SHP77 (cell line): Measurements from ENCODE around the gene CERT1.

Experiments
- DNase-seq, 2 experiments: peaks; one replicate each; lab custom pipeline; 2025; lab: John Stamatoyannopoulos, UW

Gene CERT1

DNA sequence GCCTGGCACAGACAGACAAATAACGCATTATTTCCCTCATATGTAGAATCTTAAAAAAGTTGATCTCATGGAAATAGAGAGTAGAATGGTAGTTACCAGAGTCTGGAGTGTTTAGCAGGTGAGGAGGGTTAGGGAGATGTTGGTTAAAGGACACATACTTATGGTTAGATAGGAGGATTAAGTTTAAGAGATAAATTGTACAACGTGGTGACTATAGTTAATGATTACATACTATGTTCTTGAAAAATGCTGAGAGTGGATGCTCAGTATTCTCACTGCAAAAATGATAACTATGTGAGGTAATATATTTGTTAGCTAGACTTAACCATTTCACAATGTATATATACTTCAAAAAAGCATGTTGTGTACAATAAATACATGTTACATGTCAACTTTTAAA, 38.0 kb downstream of the CERT1 start:
- no peak for DNase-seq

DNA sequence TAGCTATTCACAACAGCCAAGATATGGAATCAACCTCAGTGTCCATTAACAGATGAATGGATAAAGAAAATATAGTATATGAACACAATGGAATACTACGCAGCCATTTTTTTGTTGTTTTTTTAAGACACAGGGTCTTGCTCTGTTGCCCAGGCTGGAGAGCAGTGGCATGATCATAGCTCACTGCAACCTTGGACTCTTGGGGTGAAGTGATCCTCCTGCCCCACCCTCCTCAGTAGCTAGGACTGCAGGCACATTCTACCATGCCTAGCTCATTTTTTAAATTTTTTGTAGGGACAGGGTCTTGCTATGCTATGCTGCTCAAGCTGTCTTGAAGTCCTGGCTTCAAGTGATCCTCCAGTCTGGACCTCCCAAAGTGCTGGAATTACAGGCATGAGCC, 38.5 kb downstream of the CERT1 start:
- no peak for DNase-seq

DNA sequence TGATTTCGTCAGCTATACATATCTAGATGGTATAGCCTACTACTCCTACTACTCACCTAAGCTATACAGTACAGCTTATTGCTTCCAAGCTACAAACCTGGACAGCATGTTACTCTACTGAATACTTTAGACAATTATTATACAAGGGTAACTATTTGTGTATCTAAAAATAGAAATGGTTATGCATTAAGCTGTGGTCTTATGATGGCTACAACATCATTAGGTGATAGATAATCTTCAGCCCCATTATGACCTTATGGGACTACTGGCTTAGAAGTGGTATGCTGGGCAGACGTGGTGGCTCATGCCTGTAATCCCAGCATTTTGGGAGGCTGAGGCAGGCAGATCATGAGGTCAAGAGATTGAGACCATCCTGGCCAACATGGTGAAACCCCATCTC, 40.2 kb downstream of the CERT1 start:
- DNase-seq, result no peak

DNA sequence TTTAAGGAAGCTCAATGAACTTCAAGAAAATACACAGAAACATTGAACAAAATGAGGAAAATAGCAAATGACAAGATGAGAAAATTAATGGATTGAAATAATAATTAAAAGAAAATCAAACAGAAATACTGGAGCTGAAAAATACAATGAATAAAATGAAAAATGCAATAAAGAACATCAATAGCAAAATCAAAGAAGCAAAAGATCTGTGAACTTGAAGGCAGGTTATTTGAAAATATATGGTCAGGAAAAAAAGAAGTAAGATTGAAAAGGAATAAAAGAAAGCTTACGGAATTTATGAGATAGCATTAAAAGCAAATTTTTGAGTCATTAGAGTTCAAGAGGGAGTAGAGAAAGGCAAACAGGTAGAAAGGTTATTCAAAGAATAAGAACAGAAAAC, 42.4 kb downstream of the CERT1 start:
- no peak for DNase-seq

DNA sequence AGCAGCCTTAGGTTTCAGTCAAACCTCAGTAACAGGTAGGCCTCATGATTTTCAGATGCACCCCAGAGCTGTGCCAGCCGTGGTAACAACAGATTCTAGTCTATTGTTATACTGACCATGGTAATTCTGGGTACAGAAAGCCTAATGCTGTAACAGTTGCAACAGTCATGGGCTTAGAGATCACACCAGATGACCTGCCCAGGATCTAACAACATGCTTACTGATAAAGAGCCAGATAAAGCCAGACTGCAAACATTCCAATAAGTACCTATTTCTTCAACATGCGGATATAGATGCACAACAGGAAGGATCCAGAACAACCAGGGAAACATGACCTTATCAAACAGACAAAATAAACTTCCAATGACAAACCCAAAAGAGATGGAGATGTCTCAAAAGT, 42.8 kb downstream of the CERT1 start:
- DNase-seq, result no peak

DNA sequence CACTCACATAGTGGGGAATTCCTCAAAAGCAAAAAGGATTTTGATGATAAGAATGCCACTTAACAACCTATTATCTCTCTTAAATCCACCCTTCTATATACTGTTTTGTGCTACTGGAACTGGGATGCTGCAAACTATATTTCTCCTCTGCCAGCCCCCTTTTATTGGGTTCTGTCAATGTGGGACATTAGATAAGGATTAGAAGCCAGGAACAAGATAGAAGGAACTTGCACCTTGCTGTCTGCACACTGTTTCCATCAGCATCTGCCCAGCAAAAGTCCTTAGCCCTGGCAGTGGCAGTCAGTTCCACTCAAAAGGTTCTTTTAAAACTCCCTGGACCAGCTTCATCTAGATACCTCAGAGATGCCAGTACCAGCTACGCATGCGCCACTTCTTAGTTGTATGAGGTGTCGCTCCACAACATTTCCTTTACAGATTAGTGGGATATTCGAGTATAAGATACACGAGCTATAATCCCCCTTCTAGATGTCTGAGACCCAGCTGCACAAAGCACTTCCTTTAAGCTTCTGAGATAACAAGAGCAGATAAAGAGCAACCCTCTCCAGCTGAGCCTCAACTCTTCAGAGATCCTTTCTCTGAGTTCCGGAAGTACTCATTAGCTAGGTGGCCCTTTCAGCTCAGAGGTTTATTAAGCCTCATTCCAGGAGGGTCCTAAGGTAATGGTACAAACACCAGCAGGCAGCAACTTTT, 45.3 kb downstream of the CERT1 start:
- DNase-seq, result no peak

DNA sequence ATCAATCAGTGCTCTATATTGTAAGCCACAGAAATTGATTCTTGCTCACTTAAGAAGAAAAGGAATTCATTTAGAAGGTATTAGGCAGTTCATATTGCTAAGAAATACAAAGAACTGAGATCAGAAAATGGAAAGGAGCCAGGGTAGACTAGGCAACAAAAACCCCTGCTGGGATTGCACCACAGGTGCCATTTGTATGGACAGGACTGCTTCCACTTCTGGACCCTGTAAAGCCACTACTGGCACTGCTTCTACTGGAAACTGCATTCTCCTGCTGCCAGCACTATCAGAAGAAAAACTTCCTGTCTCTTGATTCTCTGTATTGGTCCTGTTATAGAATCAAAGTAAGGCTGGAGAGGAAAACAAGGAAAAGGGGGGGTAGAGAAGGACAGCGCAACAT, 45.9 kb downstream of the CERT1 start:
- DNase-seq, result no peak

DNA sequence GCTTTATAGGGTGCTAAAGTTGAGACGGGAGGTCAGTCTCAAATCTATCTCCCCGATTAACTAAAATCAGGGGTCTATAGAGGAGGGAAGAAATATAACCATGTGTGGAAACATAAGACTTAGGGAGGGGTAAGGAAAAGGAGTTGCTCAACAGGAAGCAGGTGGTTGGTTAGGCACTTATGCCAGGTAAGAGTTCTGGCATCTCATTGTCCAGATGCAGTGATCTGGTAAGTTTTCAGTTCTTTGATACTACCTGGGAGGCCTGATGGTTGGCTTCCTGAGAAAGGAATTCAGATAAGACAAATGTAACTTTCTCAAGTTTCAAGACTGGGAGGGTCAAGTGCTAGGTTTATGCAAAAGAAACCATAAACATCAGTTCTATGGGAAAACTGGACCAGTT, 47.7 kb downstream of the CERT1 start:
- no peak for DNase-seq

DNA sequence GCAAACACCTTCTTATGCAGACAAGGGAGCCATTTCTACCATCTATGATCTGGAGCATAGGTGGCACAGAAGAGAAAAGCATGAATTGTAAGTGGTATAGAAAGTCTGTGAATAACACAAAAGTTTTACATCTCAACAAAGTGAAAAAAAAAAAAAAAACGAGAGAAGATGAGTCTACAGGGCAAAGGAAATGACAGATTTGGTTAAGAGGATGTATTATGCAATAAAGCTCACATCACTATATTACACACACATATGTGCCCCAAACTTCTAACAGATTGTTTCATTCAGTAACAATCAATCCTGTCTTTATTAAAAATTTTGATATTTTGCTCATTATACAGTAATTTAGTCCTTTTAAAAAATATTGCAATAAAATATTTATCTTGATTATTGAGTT, 49.8 kb downstream of the CERT1 start:
- DNase-seq, result no peak

DNA sequence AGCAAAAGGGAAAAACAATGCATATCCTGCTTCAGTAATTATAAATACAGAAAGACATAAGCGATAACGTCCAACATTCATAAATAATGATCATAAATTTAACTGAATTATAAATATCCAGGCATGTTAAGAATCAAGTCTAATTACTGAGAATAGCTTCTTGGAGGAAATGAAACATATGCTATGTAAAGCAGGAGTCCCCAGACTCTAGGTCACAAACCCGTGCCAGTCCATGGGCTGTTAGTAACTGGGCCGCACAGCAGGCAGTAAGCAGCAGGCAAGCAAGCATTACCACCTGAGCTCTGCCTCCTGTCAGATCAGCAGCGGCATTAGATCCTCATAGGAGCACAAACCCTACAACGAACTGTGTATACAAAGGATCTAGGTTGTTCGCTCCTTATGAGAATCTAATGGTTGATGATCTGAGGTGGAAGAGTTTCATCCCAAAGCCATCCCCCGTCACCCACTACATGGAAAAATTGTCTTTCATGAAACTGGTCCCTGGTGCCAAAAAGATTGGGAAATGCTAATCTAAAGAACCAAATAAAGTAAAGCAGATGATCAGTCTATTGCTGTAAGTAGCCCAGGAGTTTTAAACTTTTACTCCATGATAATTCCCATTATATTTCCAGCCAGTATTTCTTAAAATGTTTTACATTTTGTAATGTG, 50.4 kb downstream of the CERT1 start:
- DNase-seq, result no peak

DNA sequence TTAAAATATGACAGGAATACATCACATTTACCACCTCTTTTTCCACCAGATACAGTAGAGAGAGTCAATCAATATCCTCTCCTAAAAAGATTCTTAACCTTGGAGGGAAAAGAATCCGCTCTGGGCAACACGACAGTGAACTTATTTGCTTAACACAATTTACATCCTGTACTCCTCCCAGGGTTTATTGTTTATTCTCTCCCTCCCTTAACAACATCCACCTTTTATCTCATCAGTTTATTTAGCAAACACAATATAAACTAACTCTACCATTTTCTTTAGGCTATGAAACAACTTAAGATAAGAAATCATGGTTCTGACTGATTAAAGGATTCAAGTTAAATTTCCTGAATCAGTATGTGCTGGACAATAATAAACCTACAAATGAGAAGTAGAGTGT, 50.9 kb downstream of the CERT1 start:
- no peak for DNase-seq

DNA sequence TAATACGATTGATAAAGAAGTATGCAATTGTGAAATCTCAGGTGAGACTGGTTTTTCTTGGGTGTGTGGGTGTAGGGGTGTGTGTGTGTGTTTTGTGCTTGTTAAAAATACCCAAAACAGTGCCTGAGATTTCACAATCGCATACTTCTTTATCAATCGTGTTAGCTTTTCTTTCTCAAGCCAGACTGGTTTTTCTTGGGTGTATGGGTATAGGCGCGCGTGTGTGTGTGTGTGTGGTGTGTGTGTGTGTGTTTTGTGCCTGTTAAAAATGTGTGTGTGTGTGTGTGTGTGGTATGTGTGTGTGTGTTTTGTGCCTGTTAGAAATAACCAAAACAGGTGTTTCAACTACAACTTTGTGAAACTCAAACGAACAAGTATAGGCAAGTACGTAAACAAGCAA, 53.7 kb downstream of the CERT1 start:
- no peak for DNase-seq

DNA sequence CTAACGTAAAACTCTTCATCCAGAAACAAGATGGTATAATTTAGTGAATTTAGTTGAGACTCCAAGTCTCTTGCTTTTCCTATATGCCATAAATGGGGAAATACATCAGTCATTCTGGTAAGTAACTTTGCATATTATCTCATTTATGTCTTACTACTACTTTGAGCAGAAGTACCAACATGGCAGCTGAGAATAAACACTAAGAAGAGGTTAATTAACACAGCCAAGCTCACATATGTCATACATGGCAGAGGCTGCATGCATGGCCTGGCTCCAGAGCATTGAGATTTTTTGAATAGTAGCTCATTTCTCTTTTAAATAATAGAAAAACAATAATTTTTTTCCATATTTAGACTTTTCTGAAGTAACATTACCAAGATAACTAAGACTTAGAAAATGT, 54.3 kb downstream of the CERT1 start:
- no peak for DNase-seq

DNA sequence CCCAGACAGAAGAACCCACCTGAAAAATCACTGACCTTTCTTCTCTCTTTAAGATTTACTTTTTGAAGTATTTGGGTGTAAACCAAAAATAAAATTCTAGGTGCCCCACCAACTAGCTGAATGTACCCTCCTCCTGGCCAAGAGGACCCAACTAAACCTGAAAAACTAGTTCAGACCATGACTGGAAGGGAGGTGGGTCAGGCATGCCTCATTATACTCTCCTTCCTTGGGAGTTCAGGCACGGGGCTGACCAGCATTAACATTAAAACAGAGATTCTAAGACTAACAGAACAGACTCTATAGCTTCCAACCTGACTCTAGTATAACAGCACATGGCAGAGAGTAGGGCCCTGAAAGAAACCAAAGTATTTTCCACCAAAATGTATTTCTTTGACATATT, 61.4 kb downstream of the CERT1 start:
- no peak for DNase-seq

DNA sequence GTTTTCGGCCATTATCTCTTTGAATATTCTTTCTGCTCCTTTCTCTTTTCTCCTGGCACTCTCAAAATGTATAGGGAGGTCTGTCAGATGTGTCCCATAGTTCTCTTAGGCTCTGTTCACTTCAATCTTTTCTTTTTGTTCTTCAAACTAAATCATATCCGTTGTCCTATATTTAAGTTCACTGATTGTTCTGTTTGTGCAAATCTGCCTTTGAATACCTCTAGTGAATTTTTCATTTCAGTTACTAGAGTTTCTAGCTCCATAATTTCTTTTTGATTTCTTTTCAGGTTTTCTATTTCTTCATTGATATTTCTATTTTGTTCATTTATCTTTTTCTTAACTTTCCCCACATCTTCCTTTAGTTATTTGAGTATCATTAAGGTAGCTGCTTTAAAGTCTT, 65.4 kb downstream of the CERT1 start:
- DNase-seq, result no peak

DNA sequence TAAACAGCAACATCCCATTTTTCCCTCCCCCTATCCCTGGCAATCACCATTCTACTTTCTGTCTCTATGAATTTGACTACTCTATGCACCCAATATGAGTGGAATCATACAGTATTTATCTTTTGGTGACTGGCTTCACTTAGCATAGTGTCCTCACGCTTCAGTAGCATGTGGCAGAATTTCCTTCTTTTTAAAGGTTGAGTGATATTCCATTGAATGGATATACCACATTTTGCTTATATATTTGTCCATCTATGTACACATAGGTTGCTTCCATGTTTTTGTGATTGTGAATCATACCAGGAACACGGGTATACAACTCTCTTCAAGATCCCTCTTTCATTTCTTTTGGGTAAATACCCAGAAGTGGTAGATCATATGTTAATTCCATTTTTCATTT, 69.9 kb downstream of the CERT1 start:
- no peak for DNase-seq

DNA sequence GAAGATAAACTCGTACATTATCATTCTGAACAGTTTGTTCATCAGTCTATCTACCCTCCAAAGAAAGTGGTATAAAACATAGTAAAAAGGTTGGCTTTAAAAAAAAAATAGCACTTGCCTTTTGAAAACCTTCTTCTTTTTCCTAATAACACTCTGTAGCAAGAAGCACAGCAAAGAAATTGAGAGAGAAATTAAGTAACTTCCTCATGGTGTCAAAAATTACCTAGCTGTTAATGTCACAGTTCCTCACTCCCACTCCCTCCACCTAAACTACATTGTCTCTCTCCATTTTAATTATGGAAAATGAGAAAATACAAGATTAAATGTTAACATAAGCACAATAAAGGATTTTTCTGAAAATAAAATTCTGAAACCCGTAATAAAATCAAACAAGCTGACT, 72.2 kb downstream of the CERT1 start:
- no peak for DNase-seq

DNA sequence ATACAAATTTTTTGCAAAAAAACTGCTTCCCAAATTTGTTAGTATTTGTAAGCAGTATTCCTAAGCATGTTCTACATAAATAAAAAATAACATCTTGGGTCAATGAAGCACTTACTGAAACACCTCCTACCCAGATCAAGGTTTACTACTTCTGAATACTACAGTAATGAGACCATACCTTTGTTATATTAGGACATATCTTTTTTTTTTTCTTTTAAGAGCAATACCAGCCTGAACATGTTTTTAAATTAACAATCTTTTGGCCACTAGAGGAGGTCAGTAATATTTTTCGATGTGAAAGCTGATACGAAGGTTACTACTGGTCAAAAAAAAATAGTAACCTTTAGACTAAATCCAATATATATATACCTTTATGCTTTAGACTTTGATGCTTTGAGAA, 72.7 kb downstream of the CERT1 start:
- DNase-seq, result no peak

DNA sequence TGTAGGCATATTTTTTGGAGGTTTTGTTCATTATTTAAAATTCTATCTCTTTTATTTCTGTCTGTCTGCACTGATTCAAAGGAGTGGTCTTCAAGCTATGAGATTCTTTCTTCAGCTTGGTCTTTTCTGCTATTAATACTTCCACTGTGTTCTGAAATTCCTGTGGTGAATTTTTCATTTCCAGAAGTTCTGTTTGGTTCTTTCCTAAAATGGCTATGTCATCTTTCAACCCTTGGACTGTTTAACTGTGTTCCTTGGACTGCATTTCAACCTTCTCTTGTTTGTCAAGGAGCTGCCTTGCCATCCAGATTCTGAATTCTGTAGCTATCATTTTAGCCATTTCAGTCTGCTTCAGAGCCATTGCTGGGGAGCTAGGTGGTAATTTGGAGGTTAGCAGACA, 76.3 kb downstream of the CERT1 start:
- no peak for DNase-seq

DNA sequence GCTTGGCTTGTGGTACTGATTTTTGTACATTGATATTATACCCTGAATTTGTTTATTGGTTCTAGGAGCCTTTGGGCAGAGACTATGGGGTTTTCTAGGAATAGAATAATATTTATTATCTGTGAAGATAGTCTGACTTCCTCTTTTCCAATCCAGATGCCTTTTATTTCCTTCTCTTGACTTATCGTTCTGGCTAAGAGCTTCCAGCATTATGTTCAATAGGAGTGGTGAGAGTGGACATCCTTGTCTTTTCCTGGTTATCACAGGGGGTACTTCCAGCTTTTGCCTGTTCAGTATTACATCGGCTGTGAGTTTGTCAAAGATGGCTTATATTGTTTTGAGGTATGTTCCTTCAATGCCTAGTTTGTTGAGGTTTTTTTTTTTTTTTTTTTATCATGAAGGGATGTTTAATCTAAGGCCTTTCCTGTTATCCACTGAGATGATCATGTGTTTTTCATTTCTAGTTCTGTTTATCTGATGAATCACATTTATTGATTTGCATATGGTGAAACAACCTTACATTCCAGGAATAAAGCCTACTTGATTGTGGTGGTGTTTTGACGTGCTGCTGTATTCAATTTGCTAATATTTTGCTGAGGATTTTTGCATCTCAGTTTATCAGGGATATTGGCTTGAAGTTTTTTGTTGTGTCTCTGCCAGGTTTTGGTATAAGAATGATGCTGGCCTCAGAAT, 77.5 kb downstream of the CERT1 start:
- no peak for DNase-seq

DNA sequence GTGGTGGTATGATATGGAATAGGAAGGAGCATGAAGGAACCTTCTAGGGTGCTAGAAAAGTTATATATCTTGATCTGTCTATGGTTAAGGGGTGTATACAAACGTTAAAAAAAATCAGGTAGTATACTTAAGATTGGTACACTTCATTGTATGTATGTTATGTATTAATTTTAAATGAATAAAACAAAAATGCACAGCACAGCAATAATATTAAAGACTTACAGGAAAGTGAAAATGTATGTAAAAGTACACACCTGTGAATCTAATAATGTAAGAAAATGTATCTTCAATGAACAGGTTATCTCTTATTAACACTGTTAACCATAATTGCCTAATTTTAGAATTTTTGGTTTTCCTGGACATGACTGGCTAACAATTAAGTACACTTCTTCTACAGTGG, 97.2 kb downstream of the CERT1 start:
- no peak for DNase-seq

DNA sequence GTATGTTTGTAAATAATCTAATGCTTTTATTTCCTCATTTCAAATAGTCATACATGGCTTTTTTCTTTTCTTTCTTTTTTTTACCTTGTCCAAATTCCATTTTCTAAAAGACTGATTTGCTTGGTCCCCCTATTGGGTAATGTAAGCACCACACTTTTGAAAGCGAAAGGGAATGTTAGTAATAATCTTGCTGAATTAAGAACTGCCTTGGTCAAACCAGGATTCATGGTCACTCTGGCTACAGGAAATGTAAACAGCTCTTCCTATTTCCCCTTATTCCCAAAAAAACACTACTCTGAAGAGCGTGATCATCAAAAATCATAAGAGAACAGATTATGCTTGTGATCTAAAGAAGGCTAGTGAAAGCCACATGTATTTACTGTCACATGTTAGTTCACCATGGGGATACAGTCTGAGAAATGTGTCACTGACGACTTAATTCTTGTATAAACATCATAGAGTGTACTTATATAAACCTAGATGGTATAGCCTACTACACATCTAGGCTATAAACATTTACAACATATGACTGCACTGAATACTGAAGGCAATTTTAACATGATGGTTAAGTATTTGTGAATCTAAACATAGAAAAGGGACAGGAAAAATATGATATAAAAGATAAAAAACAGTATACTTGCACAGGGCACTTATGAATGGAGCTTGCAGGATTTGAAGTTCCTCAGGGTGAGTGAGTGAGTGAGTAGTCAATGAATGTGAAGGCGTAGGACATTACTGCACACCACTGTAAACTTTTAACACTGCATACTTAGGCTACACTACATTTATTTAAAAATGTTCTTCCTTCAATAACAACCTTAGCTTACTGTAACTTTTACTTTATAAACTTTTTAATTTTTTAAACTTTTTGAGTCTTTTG, 99.1 kb downstream of the CERT1 start:
- DNase-seq, result no peak

DNA sequence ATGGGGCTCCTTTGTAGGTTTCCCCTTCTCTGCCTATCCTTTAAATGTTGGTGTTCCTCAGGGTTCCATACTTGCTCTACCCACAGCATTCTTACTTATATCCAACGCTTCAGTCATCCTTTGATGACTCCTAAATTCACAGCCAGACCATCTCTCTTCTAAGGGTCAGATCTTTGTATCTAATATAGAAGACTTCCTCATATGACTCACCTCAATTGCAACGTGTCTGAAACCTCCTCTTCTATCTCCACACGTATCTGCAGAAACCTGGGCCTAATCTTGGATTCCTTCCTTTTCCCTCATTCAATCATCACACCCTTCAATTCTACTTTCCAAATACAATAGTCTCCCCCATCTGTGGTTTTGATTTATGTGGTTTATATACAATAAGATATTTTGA, 106.1 kb downstream of the CERT1 start:
- DNase-seq, result no peak
